Fibroblast of lung (primary cell): ENCODE results near the gene FBN1.

Source experiments
- EZH2 ChIP-seq: IDR thresholded peaks from 2 replicates; pipeline ENCODE4 v1.5.1; 2012; ENCODE audit warnings: low read length, control low read depth, mild to moderate bottlenecking; ENCODE audit errors: missing control alignments
- TF ChIP-seq, protein P1 (sequence below), 2 donors: IDR thresholded peaks in 1 of 2; conservative IDR thresholded peaks in 1 of 2; 1 replicate in 1 of 2; 2 replicates in 1 of 2; pipeline ENCODE4 v1.5.1; 2011 to 2012; ENCODE audit warnings: low read length in 2 of 2, control low read depth in 1 of 2, inconsistent platforms in 1 of 2, low read depth in 1 of 2, mild to moderate bottlenecking in 1 of 2

DNA sequence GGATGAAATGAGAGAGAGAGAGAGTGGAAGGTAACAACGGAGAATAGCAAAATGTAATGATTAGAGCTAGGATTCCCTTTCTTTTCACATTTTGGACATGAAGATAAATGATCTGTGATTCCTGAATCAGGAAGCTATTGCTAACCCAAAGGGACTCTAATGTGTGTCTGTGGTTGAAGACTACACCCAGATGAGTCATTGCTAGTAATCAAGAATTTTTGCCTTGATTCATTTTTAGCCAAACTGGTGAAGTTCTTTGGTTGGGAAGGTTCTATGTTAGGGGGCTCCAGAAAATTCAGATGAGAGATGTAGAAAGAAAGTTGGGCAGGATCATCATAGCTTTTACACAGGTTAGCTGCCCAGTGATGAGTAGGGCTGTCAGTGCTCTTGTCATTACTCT lies 197.9 kb downstream of the FBN1 start:
- TF ChIP-seq, protein P1, sequence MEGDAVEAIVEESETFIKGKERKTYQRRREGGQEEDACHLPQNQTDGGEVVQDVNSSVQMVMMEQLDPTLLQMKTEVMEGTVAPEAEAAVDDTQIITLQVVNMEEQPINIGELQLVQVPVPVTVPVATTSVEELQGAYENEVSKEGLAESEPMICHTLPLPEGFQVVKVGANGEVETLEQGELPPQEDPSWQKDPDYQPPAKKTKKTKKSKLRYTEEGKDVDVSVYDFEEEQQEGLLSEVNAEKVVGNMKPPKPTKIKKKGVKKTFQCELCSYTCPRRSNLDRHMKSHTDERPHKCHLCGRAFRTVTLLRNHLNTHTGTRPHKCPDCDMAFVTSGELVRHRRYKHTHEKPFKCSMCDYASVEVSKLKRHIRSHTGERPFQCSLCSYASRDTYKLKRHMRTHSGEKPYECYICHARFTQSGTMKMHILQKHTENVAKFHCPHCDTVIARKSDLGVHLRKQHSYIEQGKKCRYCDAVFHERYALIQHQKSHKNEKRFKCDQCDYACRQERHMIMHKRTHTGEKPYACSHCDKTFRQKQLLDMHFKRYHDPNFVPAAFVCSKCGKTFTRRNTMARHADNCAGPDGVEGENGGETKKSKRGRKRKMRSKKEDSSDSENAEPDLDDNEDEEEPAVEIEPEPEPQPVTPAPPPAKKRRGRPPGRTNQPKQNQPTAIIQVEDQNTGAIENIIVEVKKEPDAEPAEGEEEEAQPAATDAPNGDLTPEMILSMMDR (conservative IDR thresholded peaks at IDR 0.05 in 1 of 2, IDR thresholded peaks at IDR 0.05 in 1 of 2; ENCODE audit: low read depth in 1 of 2, low read length in 2 of 2): no peak
- no peak for TF ChIP-seq EZH2
